NCI-H146 treated with DMSO at 0.1 percent for 48 hours (cell line): ENCODE results near the gene GRK5.
A peak's percentile ranks its signal among the peaks of the same experiment; 100 is the strongest.

ENCODE experiments used
- DNase-seq: peaks from one replicate; lab custom pipeline; 2025; ENCODE audit not compliant: unreplicated experiment; lab: John Stamatoyannopoulos, UW

GRK5 gene

GRCh38 chr10:119337796-119338432 lies 130.5 kb downstream of the GRK5 start:
- no peak for DNase-seq

GRCh38 chr10:119339109-119339508 lies 131.7 kb downstream of the GRK5 start:
- DNase-seq = no peak

- no peak for DNase-seq
Observed at GRCh38 chr10:119340893-119341458, 133.6 kb downstream of the GRK5 start.

GRCh38 chr10:119341459-119342301 lies 134.3 kb downstream of the GRK5 start:
- no peak for DNase-seq

- no peak for DNase-seq
Observed at GRCh38 chr10:119342335-119342734, 135.0 kb downstream of the GRK5 start.

- no peak for DNase-seq
Observed at GRCh38 chr10:119343011-119343601, 135.7 kb downstream of the GRK5 start.

- DNase-seq = peak; percentile 31
Observed at GRCh38 chr10:119344381-119344780, 137.0 kb downstream of the GRK5 start.

- no peak for DNase-seq
Observed at GRCh38 chr10:119346095-119346832, 138.9 kb downstream of the GRK5 start.

- DNase-seq = no peak
Observed at GRCh38 chr10:119347181-119347974, 140.0 kb downstream of the GRK5 start.

GRCh38 chr10:119348106-119348505 lies 140.7 kb downstream of the GRK5 start:
- no peak for DNase-seq

- DNase-seq = no peak
Observed at GRCh38 chr10:119348516-119349240, 141.3 kb downstream of the GRK5 start.

- no peak for DNase-seq
Observed at GRCh38 chr10:119349341-119349740, 142.0 kb downstream of the GRK5 start.

GRCh38 chr10:119349937-119350501 lies 142.6 kb downstream of the GRK5 start:
- DNase-seq = no peak

- DNase-seq = no peak
Observed at GRCh38 chr10:119350502-119351097, 143.2 kb downstream of the GRK5 start.

- no peak for DNase-seq
Observed at GRCh38 chr10:119351189-119351588, 143.8 kb downstream of the GRK5 start.

- DNase-seq = no peak
Observed at GRCh38 chr10:119352042-119352441, 144.7 kb downstream of the GRK5 start.

GRCh38 chr10:119352807-119353206 lies 145.4 kb downstream of the GRK5 start:
- no peak for DNase-seq

- no peak for DNase-seq
Observed at GRCh38 chr10:119353421-119353820, 146.1 kb downstream of the GRK5 start.

- DNase-seq = no peak
Observed at GRCh38 chr10:119355930-119356329, 148.6 kb downstream of the GRK5 start.
